Testis (tissue), 2 donors: ENCODE data around the gene BBS1.

Experiments used
- POLR2A ChIP-seq: fragments of 450-650 bp; IDR thresholded peaks from one replicate; pipeline ENCODE4 v1.6.1; 2017; ENCODE audit warnings: antibody characterized with exemption, mild to moderate bottlenecking, moderate library complexity
- TF ChIP-seq, protein P1 (sequence below), 3 experiments: fragments of 450-650 bp in 2 of 3; fragments of 200-600 bp in 1 of 3; sonication (generic) in 1 of 3; IDR thresholded peaks; one replicate each; pipeline ENCODE4 v1.5.1; 2016 to 2019; ENCODE audit warnings: antibody characterized with exemption in 3 of 3, mild to moderate bottlenecking in 2 of 3, moderate library complexity in 1 of 3

DNA sequence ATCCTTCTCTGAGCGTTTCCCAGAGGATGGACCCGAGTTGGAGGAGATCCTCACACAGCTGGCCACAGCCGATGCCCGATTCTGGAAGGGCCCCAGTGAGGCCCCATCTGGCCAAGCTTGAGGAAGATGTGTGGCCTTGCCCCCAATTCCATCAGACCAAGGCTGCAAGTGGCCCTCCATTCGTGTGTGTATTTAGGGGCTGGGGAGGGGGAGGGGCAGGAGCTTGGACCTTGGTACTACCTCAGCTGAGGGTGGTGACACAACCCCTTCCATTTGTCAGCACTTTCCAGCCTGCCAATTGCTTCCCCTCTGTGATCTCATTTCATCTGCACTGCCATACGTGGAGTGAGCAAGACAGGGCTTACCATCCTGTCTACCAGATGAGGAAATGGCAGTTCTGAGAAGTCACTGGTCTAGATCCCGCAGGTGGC lies 1.3 kb upstream of the BBS1 start:
- TF ChIP-seq, protein P1, sequence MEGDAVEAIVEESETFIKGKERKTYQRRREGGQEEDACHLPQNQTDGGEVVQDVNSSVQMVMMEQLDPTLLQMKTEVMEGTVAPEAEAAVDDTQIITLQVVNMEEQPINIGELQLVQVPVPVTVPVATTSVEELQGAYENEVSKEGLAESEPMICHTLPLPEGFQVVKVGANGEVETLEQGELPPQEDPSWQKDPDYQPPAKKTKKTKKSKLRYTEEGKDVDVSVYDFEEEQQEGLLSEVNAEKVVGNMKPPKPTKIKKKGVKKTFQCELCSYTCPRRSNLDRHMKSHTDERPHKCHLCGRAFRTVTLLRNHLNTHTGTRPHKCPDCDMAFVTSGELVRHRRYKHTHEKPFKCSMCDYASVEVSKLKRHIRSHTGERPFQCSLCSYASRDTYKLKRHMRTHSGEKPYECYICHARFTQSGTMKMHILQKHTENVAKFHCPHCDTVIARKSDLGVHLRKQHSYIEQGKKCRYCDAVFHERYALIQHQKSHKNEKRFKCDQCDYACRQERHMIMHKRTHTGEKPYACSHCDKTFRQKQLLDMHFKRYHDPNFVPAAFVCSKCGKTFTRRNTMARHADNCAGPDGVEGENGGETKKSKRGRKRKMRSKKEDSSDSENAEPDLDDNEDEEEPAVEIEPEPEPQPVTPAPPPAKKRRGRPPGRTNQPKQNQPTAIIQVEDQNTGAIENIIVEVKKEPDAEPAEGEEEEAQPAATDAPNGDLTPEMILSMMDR (IDR thresholded peaks at IDR 0.05): no peak
- no peak for TF ChIP-seq POLR2A
